ENCODE measurements around the gene TSC22D4. TPM values are rescaled to one million over a fixed set of nuclear protein-coding genes. Genes with fewer than 3 reads are reported as not detected.

TSC22D4 gene
- total and polyA plus RNA-seq, 9 of the 15 experiments (the other 6 are each of a cell fraction or from before 2014, with no cell fraction given) = 0.37 to 107 (median 28.7) TPM

- TF ChIP-seq UBTF (IDR thresholded peaks at IDR 0.05; ENCODE audit: borderline replicate concordance in 1 of 2, low read depth in 2 of 2, low read length in 2 of 2) (0 out of 4 replicates have a peak, but pooled peaks of 1 of the 2 experiments have one; percentile 56), CHD4 (IDR thresholded peaks at IDR 0.05; ENCODE audit: insufficient read depth, insufficient replicate concordance, low read depth, low read length, poor library complexity, severe bottlenecking) (no peak), ARNT (IDR thresholded peaks at IDR 0.05) (no peak), GATA2 (CRISPR knock-in tag; IDR thresholded peaks at IDR 0.05) (no peak), HMGN3 (IDR thresholded peaks at IDR 0.05; ENCODE audit: borderline replicate concordance, extremely low read depth, insufficient read length, low read depth, low read length) (peak; percentile 25), ZNF586 (CRISPR knock-in tag; conservative IDR thresholded peaks at IDR 0.05) (no peak), TBL1XR1 (IDR thresholded peaks at IDR 0.05; ENCODE audit: low read length in 2 of 2) (peak in 1 of 2 experiments; percentile 15; a peak in 1 of 4 replicates), ZBTB1 (CRISPR knock-in tag; IDR thresholded peaks at IDR 0.05; ENCODE audit: borderline replicate concordance, low read depth) (no peak), KLF10 (CRISPR knock-in tag; IDR thresholded peaks at IDR 0.05) (no peak), NCOA1 (IDR thresholded peaks at IDR 0.05; ENCODE audit: low read depth) (peak; percentile 42; the same call in 1 of the 2 replicates), ZBTB34 (CRISPR knock-in tag; IDR thresholded peaks at IDR 0.05) (no peak), PTTG1 (tag; IDR thresholded peaks at IDR 0.05; ENCODE audit: low read depth) (no peak), ZBTB5 (IDR thresholded peaks at IDR 0.05) (no peak), TSC22D4 (tag; IDR thresholded peaks at IDR 0.05) (no peak), NELFE (IDR thresholded peaks at IDR 0.05; ENCODE audit: insufficient read depth, insufficient read length) (no peak), ZFPM2 (CRISPR knock-in tag; IDR thresholded peaks at IDR 0.05) (no peak), NFATC3 (IDR thresholded peaks at IDR 0.05) (no peak), TAF15 (IDR thresholded peaks at IDR 0.05; ENCODE audit: low read depth, low read length) (no peak), SAFB (IDR thresholded peaks at IDR 0.05; ENCODE audit: borderline replicate concordance, low read depth, low read length) (no peak), ILF3 (IDR thresholded peaks at IDR 0.05; ENCODE audit: borderline replicate concordance) (no peak), MIER1 (IDR thresholded peaks at IDR 0.05; ENCODE audit: low read depth) (no peak)
Measured at GRCh38 chr7:100430493-100431285, 48.3 kb downstream of the TSC22D4 start (continued).

Measured in K562 (cell line).